ENCODE data around the gene DOP1A.
A peak's percentile ranks its signal among the peaks of the same experiment; 100 is the strongest.

DOP1A gene

DNA sequence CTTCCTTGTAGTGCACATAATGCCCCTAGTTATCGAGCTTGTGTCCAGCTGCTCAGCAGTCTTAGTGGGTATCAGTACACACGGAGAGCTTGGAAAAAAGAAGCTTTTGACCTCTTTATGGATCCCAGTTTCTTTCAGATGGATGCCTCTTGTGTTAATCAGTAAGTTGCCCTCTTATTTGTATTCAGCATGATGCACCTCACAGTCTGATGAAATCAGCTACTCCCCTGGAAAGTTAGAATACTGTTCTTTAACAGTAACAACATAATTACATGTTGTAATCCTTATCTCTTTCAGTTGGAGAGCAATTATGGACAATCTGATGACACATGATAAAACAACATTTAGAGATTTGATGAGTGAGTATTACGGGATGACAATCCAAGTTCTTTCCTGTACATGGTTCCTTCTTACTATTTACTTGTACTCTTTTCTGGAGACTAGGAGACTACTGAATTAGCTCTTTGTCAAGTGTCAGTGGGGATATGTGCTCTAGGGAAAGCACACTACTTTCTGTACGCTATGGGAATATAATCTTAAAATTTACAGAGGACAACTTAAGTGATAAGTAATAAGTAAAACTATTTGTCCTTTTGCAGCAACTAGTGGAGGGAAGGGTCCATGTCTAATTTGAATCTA, 86.5 kb downstream of the DOP1A start:
- H3K4me3 ChIP-seq (ENCODE audit: low read length), result no peak overlapping the region

DNA sequence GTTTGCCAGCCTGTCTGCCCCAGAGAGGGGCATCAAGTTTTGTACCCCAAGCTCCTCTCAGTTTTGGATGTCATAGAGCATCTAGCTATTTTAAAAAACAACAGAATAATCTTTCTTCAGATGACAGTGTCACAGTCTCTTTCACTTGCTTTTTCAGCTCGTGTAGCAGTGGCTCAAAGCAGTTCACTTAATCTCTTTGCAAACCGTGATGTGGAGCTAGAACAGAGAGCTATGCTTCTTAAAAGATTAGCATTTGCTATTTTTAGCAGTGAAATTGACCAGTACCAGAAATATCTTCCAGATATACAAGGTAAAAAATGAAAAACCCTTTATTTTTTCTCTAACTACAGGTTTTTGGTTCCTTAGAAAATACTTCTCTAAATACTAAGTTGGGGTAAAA, 88.3 kb downstream of the DOP1A start:
- no peak overlapping the region for H3K4me3 ChIP-seq (ENCODE audit: low read length)

More for the DNA sequence above, 86.5 kb downstream of the DOP1A start:
- TF ChIP-seq ZNF274 (IDR thresholded peaks at IDR 0.05; ENCODE audit: low read depth, low read length), result no peak

DNA sequence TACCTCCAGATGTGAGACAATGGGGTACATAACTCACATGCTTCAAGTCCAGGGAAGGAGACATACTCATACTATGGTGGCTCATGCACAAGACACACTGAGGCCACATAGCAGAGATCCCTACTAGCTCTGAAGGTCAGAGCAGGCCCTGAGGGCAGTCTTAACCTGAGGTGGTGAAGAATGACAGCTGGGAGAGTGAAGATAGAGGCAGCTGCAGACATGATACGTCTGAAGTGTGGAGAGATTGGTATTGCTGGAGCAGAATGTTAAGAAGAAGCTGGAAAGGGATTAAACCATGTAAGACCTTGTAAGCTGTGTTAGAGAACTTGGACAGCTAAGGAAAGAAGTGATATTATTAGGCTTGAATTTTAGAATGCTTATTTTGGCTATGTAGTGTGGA, 92.7 kb downstream of the DOP1A start:
- no peak for TF ChIP-seq ZNF274 (IDR thresholded peaks at IDR 0.05; ENCODE audit: low read depth, low read length)

More for the DNA sequence above, 88.3 kb downstream of the DOP1A start:
- no peak for TF ChIP-seq ZNF274 (IDR thresholded peaks at IDR 0.05; ENCODE audit: low read depth, low read length)

DNA sequence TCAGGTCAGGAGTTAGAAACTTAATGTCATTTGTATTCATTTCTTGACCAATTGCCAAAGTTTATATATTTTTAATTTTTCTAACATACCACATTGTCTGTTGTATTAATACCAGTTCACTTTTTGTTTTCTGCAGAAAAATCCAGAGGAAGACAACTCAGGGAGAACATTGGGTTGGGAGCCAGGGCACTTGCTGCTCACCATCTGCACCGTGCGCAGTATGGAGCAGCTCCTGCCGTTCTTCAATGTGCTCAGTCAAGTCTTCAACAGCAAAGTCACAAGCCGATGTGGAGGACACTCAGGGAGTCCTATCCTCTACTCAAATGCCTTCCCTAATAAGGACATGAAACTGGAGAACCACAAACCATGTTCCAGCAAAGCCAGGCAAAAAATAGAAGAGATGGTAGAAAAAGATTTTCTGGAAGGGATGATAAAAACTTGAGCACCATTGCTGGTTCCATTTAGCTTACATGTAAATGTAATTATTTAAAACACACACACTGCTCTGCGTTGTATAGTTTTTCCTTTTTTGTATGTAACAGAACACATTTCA, 100.3 kb downstream of the DOP1A start:
- H3K4me3 ChIP-seq (ENCODE audit: low read length), result no peak overlapping the region
- TF ChIP-seq ZNF274 (IDR thresholded peaks at IDR 0.05; ENCODE audit: low read depth, low read length), result no peak

More for the DNA sequence above, 92.7 kb downstream of the DOP1A start:
- no peak overlapping the region for H3K4me3 ChIP-seq (ENCODE audit: low read length)

DNA sequence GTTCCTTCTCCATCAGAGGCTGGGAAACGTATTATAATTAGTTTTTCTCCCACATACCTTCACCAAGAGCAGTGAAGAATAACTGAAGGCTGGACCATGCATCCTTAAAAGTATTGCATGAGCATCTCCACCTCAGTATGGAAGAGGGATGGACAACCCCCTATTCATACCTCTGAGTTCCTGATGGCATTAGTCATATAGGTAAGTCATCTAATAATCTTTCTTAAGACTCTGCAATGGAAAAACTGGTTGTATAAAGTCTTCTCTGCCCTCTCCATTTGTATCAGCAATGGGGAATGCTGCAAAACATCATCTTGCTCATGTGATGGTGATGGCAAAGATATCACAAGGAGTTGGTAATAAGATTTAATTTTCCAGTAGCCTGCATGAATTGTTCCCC, 101.1 kb downstream of the DOP1A start:
- no peak for TF ChIP-seq ZNF274 (IDR thresholded peaks at IDR 0.05; ENCODE audit: low read depth, low read length)
- H3K4me3 ChIP-seq (ENCODE audit: low read length), result no peak overlapping the region

DNA sequence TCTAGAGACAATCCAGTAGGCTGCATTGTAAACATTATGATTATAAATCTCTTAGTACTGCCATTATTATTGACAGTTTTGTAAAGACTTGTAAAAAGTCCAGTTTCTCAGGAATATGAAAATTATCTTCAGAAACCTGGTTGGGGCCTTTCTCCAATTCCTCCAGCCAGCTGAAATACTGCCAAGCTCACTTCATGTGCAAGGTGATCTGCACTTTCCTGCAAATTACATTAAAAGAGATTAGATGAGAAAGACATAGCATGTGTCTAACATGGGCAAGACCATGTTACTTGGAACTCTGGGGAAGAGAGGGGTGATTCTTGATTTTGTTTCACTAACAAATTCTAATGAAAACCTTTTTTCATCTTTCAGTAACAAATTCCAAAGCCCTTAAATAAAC, 101.6 kb downstream of the DOP1A start:
- H3K4me3 ChIP-seq (ENCODE audit: low read length), result no peak overlapping the region
- no peak for TF ChIP-seq ZNF274 (IDR thresholded peaks at IDR 0.05; ENCODE audit: low read depth, low read length)

DNA sequence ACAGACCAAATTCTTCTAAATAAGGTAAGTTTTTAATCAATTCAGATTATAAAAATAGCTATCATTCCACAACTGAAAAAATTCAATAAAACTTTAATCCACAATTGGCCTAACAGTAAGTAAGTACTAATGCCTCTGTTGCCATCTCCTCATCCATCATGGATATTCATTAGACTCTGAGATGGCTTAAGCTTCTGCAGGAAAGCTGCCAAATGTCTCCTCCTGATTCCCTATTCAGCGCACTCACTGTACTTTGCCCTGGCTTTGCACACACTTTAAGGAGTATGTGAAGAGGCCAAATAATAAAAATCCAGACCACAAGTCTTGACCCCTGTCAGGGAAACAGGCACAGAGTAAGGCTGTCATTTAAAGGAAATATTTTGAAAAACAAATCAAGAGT, 102.0 kb downstream of the DOP1A start:
- H3K4me3 ChIP-seq (ENCODE audit: low read length), result no peak overlapping the region
- no peak for TF ChIP-seq ZNF274 (IDR thresholded peaks at IDR 0.05; ENCODE audit: low read depth, low read length)

DNA sequence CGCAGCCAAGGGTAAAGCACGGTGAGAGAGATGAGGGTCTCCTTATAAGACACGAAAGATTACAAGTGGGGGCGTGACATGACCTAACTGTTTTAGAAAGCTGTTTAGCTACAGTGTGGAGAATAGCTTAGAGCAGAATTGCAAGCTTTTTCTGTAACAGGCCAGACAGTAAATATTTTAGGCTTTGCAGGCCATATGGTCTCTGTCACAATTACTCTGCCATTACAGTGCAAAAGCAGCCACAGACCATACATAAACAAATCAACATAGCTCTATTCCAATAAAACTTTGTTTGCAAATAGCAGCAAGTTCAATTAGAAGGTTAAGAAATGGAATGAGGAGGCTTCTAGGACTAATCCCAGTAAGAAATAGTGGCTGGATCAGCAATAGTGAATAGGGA, 108.8 kb downstream of the DOP1A start:
- no peak overlapping the region for H3K4me3 ChIP-seq (ENCODE audit: low read length)
- TF ChIP-seq ZNF274 (IDR thresholded peaks at IDR 0.05; ENCODE audit: low read depth, low read length), result no peak

DNA sequence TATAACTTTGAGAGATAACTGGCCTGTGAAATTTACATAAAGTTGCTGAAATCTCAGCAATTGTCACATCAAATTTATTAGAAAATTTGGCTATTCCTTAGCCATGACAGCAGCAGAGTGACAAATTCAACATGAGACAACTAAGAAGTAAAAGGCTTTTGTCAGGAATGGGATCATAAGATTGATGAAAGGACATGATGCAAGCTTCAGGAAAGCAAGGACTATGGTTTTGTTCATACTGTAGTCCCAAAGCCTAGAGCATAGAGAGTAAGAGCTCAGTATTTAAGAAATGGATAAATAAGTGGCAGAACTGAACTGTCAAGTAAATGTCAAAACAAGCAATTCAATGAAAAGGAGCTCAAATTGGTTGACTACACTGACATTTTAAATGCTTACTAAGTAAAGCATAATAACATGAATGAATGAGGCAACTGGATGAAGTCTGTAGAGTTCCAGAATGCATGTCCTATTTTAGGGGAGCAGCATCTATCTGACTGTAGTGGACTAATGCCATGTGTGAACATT, 113.0 kb downstream of the DOP1A start:
- TF ChIP-seq ZNF274 (IDR thresholded peaks at IDR 0.05; ENCODE audit: low read depth, low read length), result no peak
- no peak overlapping the region for H3K4me3 ChIP-seq (ENCODE audit: low read length)

DNA sequence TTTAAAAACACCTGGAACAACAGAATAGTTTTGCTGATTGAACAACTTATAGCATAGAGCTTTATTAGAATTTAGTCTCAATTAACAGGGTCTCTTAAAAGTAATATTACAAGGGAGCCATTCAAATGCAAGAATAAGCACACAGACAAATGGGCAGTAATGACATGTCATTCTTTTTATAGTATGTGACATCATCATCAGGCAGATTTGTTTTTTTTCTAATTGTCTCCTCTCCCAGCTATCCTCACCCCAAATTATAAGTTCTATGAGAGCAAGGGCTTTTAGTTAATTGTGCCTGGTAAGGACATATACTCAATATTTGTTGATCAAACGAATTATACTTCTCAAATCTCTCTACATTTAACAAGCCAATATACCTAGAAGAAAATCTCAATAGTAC, 114.6 kb downstream of the DOP1A start:
- no peak overlapping the region for H3K4me3 ChIP-seq (ENCODE audit: low read length)
- no peak for TF ChIP-seq ZNF274 (IDR thresholded peaks at IDR 0.05; ENCODE audit: low read depth, low read length)

DNA sequence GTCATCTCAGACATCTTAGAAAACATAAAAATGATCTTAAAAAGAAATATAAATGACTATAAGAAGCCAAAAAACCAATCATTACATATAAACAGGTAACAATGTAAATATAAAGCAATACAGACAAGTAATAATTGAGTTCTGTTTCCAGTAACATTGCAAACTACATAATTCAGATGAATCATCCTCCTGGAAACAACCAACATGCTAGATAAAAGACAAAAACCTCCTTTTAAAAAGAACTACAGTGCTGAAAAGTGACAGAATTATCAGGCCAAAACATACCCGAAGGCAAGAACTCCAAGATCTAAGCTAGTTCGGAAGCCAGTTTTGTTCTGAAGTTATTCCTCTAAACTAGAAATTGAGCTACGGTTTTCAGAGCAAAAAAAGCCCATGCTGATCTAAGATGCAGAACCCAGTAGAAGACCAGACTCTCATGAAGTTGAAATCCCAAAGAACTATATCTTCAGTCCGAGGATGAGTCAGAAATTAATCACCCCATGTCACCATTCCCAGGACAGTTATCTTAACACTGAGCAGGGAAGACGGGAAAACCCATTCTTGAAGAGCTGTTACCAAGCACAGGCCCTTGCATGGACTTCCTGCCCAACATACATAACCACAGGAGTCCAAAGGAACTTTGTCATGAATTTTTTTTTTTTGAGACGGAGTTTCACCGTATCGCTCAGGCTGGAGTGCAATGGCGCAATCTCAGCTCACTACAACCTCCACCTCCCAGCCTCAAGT, 115.8 kb downstream of the DOP1A start:
- TF ChIP-seq ZNF274 (IDR thresholded peaks at IDR 0.05; ENCODE audit: low read depth, low read length), result no peak
- no peak overlapping the region for H3K4me3 ChIP-seq (ENCODE audit: low read length)

DNA sequence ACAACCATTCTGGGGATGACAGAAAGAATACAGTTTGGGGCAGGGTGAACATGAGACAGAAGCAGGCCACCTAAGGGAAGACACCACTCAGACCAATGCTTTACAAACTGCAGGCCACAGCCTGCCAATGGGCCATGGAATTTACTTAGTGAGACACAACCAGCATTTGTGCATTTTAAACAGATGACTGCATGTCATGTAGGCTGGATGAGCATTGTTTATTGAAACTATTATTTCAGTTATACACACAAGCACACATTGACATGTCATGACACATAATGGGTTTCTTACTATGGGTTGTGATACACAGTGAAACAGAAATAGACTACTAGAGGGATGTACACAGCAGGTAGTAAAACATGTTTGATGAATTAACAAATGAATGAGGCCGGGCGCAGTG, 117.6 kb downstream of the DOP1A start:
- no peak for TF ChIP-seq ZNF274 (IDR thresholded peaks at IDR 0.05; ENCODE audit: low read depth, low read length)

DNA sequence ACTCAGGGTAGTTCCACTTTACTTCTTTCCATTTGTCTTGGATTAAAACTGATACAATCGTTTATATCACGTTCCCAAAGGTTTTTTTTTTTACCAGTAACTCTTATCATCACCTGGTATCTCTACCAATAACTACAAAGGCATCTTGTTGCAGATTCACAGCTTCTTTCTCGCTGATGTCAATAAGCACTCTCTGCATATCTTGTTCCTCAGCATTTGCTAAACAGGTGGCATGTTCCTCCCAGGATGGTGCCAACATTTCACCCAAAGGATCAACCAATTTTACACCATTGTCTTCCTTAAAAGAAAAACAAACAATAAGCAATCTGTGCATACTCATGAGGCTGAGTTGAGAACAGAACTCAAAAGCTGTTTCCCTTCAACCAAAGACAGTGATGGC, 121.0 kb downstream of the DOP1A start:
- no peak for TF ChIP-seq ZNF274 (IDR thresholded peaks at IDR 0.05; ENCODE audit: low read depth, low read length)

More for the DNA sequence above, 117.6 kb downstream of the DOP1A start:
- H3K4me3 ChIP-seq (ENCODE audit: low read length), result no peak overlapping the region

DNA sequence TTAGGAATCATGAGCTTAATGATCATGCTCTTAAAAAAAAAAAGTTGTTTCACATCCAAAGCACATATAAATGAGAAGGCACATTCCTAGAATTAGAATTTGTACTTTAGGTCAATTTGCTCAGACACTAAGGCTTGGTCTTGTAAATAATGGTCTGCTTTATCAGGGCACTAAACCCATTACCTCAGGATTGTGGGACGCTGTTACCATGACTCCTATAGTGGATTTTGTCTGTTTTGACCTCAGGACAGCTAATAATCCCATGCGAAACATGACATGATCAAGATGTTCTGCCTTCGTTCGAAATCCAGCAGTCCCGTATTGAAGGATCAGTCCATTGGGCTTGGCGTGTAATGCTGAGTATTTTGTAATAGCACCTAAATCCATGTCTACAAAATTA, 123.2 kb downstream of the DOP1A start:
- H3K4me3 ChIP-seq (ENCODE audit: low read length), result no peak overlapping the region
- TF ChIP-seq ZNF274 (IDR thresholded peaks at IDR 0.05; ENCODE audit: low read depth, low read length), result no peak

More for the DNA sequence above, 121.0 kb downstream of the DOP1A start:
- H3K4me3 ChIP-seq (ENCODE audit: low read length), result no peak overlapping the region

DNA sequence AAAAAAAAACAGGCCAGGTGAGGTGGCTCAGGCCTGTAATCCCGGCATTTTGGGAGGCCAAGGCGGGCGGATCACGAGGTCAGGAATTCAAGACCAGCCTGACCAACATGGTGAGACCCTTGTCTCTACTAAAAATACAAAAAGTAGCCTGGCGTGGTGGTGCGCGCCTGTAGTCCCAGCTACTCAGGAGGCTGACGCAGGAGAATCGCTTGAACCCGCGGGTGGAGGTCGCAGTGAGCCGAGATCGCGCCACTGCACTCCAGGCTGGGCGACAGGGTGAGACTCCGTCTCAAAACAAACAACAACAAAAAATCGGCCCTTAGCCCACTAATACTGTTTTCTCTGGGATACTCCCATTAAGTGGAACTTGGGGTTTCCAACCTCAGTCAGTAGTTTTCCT, 124.5 kb downstream of the DOP1A start:
- peak overlapping the region; percentile 98 for H3K4me3 ChIP-seq (ENCODE audit: low read length)

Data from GM08714 (cell line).